Common myeloid progenitor, CD34-positive (primary cell): ENCODE results near the gene ABCE1.

Experiments used
- CTCF ChIA-PET: fragments of 350-600 bp; sonication (Branson Sonifier 250); formaldehyde crosslinking; loops from one replicate; lab custom pipeline; 2021; ENCODE audit warnings: antibody characterized with exemption; lab: Charles Lee
- POLR2A ChIA-PET: fragments of 350-600 bp; sonication (Branson Sonifier 250); formaldehyde crosslinking; loops from one replicate; lab custom pipeline; 2021; ENCODE audit warnings: antibody characterized with exemption; lab: Charles Lee
- DNase-seq, 3 donors: peaks; one replicate each; pipeline versions ENCODE4 v3.0.0 to v3.0.0-alpha.2; 2013
- H3K27ac ChIP-seq, 2 experiments: 1 replicate in 1 of 2; 2 replicates in 1 of 2; pipeline ENCODE4 v1.7.0; 2013; ENCODE audit warnings: inconsistent platforms in 2 of 2, low read length in 2 of 2, mild to moderate bottlenecking in 2 of 2, low read depth in 1 of 2, moderate library complexity in 1 of 2; ENCODE audit not compliant: severe bottlenecking in 2 of 2, insufficient read depth in 1 of 2, poor library complexity in 1 of 2
- H3K27me3 ChIP-seq, 5 experiments: replicated peaks in 2 of 5; 1 replicate in 3 of 5; 2 replicates in 2 of 5; pipeline versions ENCODE4 v1.6.1 to v1.7.0; 2013; ENCODE audit warnings: low read length in 4 of 5, mild to moderate bottlenecking in 2 of 5, moderate library complexity in 2 of 5, inconsistent platforms in 1 of 5; ENCODE audit not compliant: insufficient read depth in 5 of 5, control insufficient read depth in 4 of 5
- H3K36me3 ChIP-seq, 4 experiments: 1 replicate in 2 of 4; 2 replicates in 2 of 4; pipeline versions ENCODE4 v1.6.1 to v1.7.0; 2013; ENCODE audit warnings: low read length in 3 of 4, control low read depth in 1 of 4, mild to moderate bottlenecking in 1 of 4; ENCODE audit not compliant: control insufficient read depth in 4 of 4, insufficient read depth in 4 of 4
- H3K4me1 ChIP-seq, 4 experiments: 1 replicate in 3 of 4; 2 replicates in 1 of 4; pipeline versions ENCODE4 v1.6.1 to v1.7.1; 2013; ENCODE audit warnings: low read length in 3 of 4, mild to moderate bottlenecking in 3 of 4, control low read depth in 1 of 4, inconsistent platforms in 1 of 4, moderate library complexity in 1 of 4; ENCODE audit not compliant: control insufficient read depth in 4 of 4, insufficient read depth in 4 of 4; ENCODE audit errors: control extremely low read depth in 1 of 4
- H3K4me3 ChIP-seq, 7 experiments: 1 replicate in 4 of 7; 2 replicates in 3 of 7; pipeline versions ENCODE4 v1.5.1 to v1.7.0; 2013; ENCODE audit warnings: mild to moderate bottlenecking in 7 of 7, low read length in 6 of 7, moderate library complexity in 6 of 7, inconsistent platforms in 2 of 7, low read depth in 2 of 7, control low read depth in 1 of 7; ENCODE audit not compliant: insufficient read depth in 4 of 7, control insufficient read depth in 1 of 7; ENCODE audit errors: extremely low read depth in 1 of 7
- H3K9me3 ChIP-seq, 5 experiments: 1 replicate in 4 of 5; 2 replicates in 1 of 5; pipeline versions ENCODE4 v1.6.1 to v1.7.1; 2013; ENCODE audit warnings: low read length in 4 of 5, mild to moderate bottlenecking in 2 of 5, inconsistent platforms in 1 of 5, low read depth in 1 of 5, moderate library complexity in 1 of 5; ENCODE audit not compliant: control insufficient read depth in 4 of 5, insufficient read depth in 2 of 5; ENCODE audit errors: control extremely low read depth in 1 of 5
- WGBS: methylation state at CpG from one replicate; pipeline ENCODE4 v1.1.5; 2013; ENCODE audit not compliant: insufficient coverage; 5-methylcytosine and 5-hydroxymethylcytosine counted together

Gene ABCE1

GRCh38 chr4:145083891-145084605 lies 14.1 kb upstream of the ABCE1 start:
- CTCF ChIA-PET = interaction anchor here (1.0 kb wide), 1 partner anchor 11 kb away, joined by 3 read pairs; no protein-coding TSS in a partner anchor
- H3K27me3 ChIP-seq = no peaks in the 10 kb centered on the region
- no peaks in the 10 kb centered on the region for H3K9me3 ChIP-seq
- no peak overlapping the region for H3K4me3 ChIP-seq
- no CpG with 5 or more reads among the region's 1 CpG for WGBS
- H3K4me1 ChIP-seq = no peaks in the 10 kb centered on the region
- POLR2A ChIA-PET = no interaction called here
- peaks cover 7 to 28% (median 22%) of the 10 kb centered on the region in 4 experiments for H3K36me3 ChIP-seq
- H3K27ac ChIP-seq = no peak overlapping the region
- peak; percentile 10 to 31 (median 15) for DNase-seq

- no peak overlapping the region for H3K4me3 ChIP-seq
- CTCF ChIA-PET = interaction anchor here (1.1 kb wide), 1 partner anchor 18 kb away, joined by 3 read pairs; no protein-coding TSS in a partner anchor
- DNase-seq = no peak
- POLR2A ChIA-PET = no interaction called here
- peaks cover 26 to 68% (median 50%) of the 10 kb centered on the region in 4 experiments for H3K36me3 ChIP-seq
- peaks cover 0 to 12% (median 5%) of the 10 kb centered on the region in 5 experiments for H3K9me3 ChIP-seq
- H3K27ac ChIP-seq = no peak overlapping the region
- no peaks in the 10 kb centered on the region for H3K27me3 ChIP-seq
- WGBS = no CpG with 5 or more reads among the region's 1 CpG
- H3K4me1 ChIP-seq = no peaks in the 10 kb centered on the region
Measured at GRCh38 chr4:145090380-145090779, 7.7 kb upstream of the ABCE1 start.

DNA sequence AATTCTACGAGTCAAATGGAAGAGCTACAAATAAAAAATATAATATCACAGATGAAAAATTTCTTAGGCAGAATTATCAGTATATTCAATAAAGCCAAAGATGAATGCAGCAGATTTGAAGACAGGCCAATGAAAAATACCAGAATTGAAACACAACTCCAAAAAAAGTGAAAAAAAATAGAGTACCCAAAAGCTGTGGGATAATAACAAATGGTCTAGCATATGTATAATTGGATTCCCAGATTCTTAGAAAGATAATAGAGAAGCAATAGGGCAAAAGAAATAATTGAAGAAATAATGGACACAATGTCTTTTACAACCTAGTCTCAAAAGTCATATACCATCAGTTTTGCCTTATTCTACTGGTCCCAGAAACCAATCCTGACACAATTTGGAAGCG lies 4.5 kb upstream of the ABCE1 start:
- Histone ChIP-seq H3K27ac (no peak overlapping the region), H3K36me3 (peaks cover 25 to 50% (median 41%) of the 10 kb centered on the region in 4 experiments), H3K9me3 (peaks cover 0 to 12% (median 5%) of the 10 kb centered on the region in 5 experiments), H3K4me1 (peaks cover 7 to 18% (median 11%) of the 10 kb centered on the region in 4 experiments), H3K4me3 (no peak overlapping the region), H3K27me3 (no peaks in the 10 kb centered on the region)
- no CpG with 5 or more reads among the region's 2 CpGs for WGBS
- ChIA-PET POLR2A (no interaction called here), CTCF (no interaction called here)
- peak in 2 of 3 donors; percentile 4 to 19 for DNase-seq

- CTCF ChIA-PET = no interaction called here
- H3K27ac ChIP-seq = peak overlapping the region; percentile 89 to 93
- POLR2A ChIA-PET = no interaction called here
- H3K9me3 ChIP-seq = peaks cover 0 to 12% (median 5%) of the 10 kb centered on the region in 5 experiments
- H3K27me3 ChIP-seq = no peaks in the 10 kb centered on the region
- 0% methylated on average over 1 of the region's 10 CpGs for WGBS
- peak overlapping the region; percentile 76 to 97 (median 91) for H3K4me3 ChIP-seq
- H3K4me1 ChIP-seq = peaks cover 19 to 37% (median 23%) of the 10 kb centered on the region in 4 experiments
- H3K36me3 ChIP-seq = peaks cover 21 to 32% (median 28%) of the 10 kb centered on the region in 4 experiments
- peak; percentile 5 to 45 (median 35) for DNase-seq
Measured at GRCh38 chr4:145097331-145097820, 735 bp upstream of the ABCE1 start.

GRCh38 chr4:145098675-145099037 lies 545 bp downstream of the ABCE1 start:
- Histone ChIP-seq H3K9me3 (peaks cover 0 to 9% (median 5%) of the 10 kb centered on the region in 5 experiments), H3K36me3 (peaks cover 13 to 21% (median 20%) of the 10 kb centered on the region in 4 experiments), H3K27ac (peak overlapping the region; percentile 89 to 93), H3K4me3 (peak overlapping the region; percentile 76 to 97 (median 91)), H3K4me1 (peaks cover 19 to 43% (median 25%) of the 10 kb centered on the region in 4 experiments), H3K27me3 (no peaks in the 10 kb centered on the region)
- CTCF ChIA-PET = no interaction called here
- DNase-seq = peak; percentile 47 to 87 (median 78)
- POLR2A ChIA-PET = no interaction called here
- WGBS = 0% methylated on average over 7 of the region's 9 CpGs

DNA sequence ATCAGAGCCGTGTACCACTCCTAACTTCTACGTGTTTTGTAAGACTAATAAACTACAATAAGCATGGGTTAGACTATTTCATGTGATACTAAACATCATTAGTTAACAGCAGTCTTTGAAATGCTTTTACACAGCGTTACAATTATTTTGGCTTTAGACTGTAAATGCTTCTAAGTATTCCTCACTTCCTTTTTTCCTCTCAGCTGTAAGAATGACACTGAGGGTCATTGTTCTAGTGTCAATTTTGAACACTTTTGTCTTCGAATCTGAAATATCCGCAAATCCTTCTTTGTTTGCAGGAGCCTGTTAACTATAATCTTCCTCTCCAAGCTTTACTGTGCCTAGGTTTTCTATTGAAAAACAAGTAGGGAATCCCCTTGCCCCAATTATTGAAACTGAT lies 1.5 kb downstream of the ABCE1 start:
- ChIA-PET POLR2A (no interaction called here), CTCF (interaction anchor here (1.5 kb wide), 2 partner anchors 12 to 17 kb away, joined by 3 to 4 read pairs; no protein-coding TSS in a partner anchor)
- peaks cover 8 to 15% (median 10%) of the 10 kb centered on the region in 4 experiments for H3K36me3 ChIP-seq
- H3K9me3 ChIP-seq = no peaks in the 10 kb centered on the region
- peaks cover 19 to 43% (median 26%) of the 10 kb centered on the region in 4 experiments for H3K4me1 ChIP-seq
- no peaks in the 10 kb centered on the region for H3K27me3 ChIP-seq
- H3K4me3 ChIP-seq = peak overlapping the region in 6 of 7 experiments; percentile 76 to 97 (median 92)
- peak in 2 of 3 donors; percentile 18 to 26 for DNase-seq
- WGBS = 60% methylated on average over 1 of the region's 5 CpGs
- peak overlapping the region; percentile 89 to 93 for H3K27ac ChIP-seq

- POLR2A ChIA-PET = no interaction called here
- Histone ChIP-seq H3K27me3 (no peaks in the 10 kb centered on the region), H3K27ac (no peak overlapping the region), H3K4me1 (peaks cover 19 to 43% (median 26%) of the 10 kb centered on the region in 4 experiments), H3K36me3 (peaks cover 6 to 17% (median 9%) of the 10 kb centered on the region in 4 experiments), H3K9me3 (no peaks in the 10 kb centered on the region), H3K4me3 (no peak overlapping the region)
- DNase-seq = no peak
- CTCF ChIA-PET = interaction anchor here (0.7 to 1.8 kb wide), 4 partner anchors 12 to 1583 kb away, joined by 3 to 4 read pairs (median 4); no protein-coding TSS in a partner anchor
- WGBS = 80% methylated on average over 1 of the region's 1 CpG
Measured at GRCh38 chr4:145101091-145101490, 3.0 kb downstream of the ABCE1 start.
